ENCODE data around the gene FOXN4.

DNA sequence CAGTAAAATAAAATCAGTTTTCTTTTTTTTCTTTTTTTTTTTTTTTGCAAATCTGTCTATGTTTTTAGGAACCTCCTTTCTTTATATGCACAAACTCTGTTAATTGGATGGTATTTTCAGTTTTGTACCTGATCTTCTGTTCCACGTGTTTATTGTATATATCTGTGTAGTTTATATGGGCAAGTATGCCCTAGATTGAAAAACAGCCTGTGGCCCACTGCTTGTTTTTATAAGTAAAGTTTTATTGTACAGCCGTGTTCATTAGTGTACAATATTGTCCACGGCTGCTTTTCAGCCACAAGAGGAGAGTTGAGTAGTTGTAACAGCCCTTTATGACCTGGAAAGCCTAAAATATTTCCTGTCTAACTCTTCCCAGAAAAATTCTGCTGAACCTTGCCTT lies 19.9 kb upstream of the FOXN4 start:
- TF ChIP-seq, protein P1, sequence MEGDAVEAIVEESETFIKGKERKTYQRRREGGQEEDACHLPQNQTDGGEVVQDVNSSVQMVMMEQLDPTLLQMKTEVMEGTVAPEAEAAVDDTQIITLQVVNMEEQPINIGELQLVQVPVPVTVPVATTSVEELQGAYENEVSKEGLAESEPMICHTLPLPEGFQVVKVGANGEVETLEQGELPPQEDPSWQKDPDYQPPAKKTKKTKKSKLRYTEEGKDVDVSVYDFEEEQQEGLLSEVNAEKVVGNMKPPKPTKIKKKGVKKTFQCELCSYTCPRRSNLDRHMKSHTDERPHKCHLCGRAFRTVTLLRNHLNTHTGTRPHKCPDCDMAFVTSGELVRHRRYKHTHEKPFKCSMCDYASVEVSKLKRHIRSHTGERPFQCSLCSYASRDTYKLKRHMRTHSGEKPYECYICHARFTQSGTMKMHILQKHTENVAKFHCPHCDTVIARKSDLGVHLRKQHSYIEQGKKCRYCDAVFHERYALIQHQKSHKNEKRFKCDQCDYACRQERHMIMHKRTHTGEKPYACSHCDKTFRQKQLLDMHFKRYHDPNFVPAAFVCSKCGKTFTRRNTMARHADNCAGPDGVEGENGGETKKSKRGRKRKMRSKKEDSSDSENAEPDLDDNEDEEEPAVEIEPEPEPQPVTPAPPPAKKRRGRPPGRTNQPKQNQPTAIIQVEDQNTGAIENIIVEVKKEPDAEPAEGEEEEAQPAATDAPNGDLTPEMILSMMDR (IDR thresholded peaks at IDR 0.05): no peak
- no peak for TF ChIP-seq POLR2AphosphoS5 (IDR thresholded peaks at IDR 0.05; ENCODE audit: insufficient read depth in 1 of 2, low read depth in 1 of 2)

All from vagina (tissue), 2 donors.